Fibroblast of skin of back (primary cell): ENCODE measurements around the gene FBXW9.
"Not testable (repeated sequence)": the region's sequence is repeated elsewhere in the genome, so short reads cannot be mapped to it uniquely, and the experiment has no call there.

Experiments
- DNase-seq: peaks from one replicate; pipeline ENCODE4 v3.0.0-alpha.2; 2013

FBXW9 gene

GRCh38 chr19:12680034-12680433 is 16.4 kb downstream of the FBXW9 start:
- no peak for DNase-seq

- not testable (repeated sequence) for DNase-seq
Measured at GRCh38 chr19:12678039-12678438, 18.4 kb downstream of the FBXW9 start.

GRCh38 chr19:12676928-12677327 is 19.5 kb downstream of the FBXW9 start:
- no peak for DNase-seq

- DNase-seq, result peak; percentile 73
Measured at GRCh38 chr19:12676384-12676792, 20.0 kb downstream of the FBXW9 start.

GRCh38 chr19:12675940-12676339 is 20.5 kb downstream of the FBXW9 start:
- no peak for DNase-seq

- DNase-seq, result no peak
Measured at GRCh38 chr19:12675399-12675798, 21.0 kb downstream of the FBXW9 start.

- no peak for DNase-seq
Measured at GRCh38 chr19:12672744-12673143, 23.7 kb downstream of the FBXW9 start.

- DNase-seq, result no peak
Measured at GRCh38 chr19:12670159-12670928, 26.1 kb downstream of the FBXW9 start.

- peak; percentile 80 for DNase-seq
Measured at GRCh38 chr19:12669270-12670158, 26.9 kb downstream of the FBXW9 start.

GRCh38 chr19:12668932-12669269 is 27.5 kb downstream of the FBXW9 start:
- peak; percentile 38 for DNase-seq

GRCh38 chr19:12668346-12668745 is 28.1 kb downstream of the FBXW9 start:
- no peak for DNase-seq

- DNase-seq, result no peak
Measured at GRCh38 chr19:12667731-12668302, 28.6 kb downstream of the FBXW9 start.

GRCh38 chr19:12666265-12667048 is 30.0 kb downstream of the FBXW9 start, which contains the start of the genes MAN2B1 and WDR83:
TSS of gene MAN2B1 (minus strand) at chr19:12666742. CDS start at chr19:12666701, 41 bp downstream.
TSS of gene WDR83 (plus strand) at chr19:12666807. CDS start at chr19:12669791, 2,984 bp downstream.
- peak; percentile 69 for DNase-seq

- peak; percentile 9 for DNase-seq
Measured at GRCh38 chr19:12665671-12666264, 30.7 kb downstream of the FBXW9 start.

GRCh38 chr19:12665281-12665573 is 31.2 kb downstream of the FBXW9 start:
- no peak for DNase-seq

- DNase-seq, result peak; percentile 10
Measured at GRCh38 chr19:12664406-12665280, 31.8 kb downstream of the FBXW9 start.

GRCh38 chr19:12660980-12661379 is 35.5 kb downstream of the FBXW9 start:
- no peak for DNase-seq

- DNase-seq, result no peak
Measured at GRCh38 chr19:12657966-12658365, 38.5 kb downstream of the FBXW9 start.

GRCh38 chr19:12656899-12657571 is 39.4 kb downstream of the FBXW9 start:
- no peak for DNase-seq

GRCh38 chr19:12655546-12655945 is 40.9 kb downstream of the FBXW9 start:
- no peak for DNase-seq

GRCh38 chr19:12652219-12652618 is 44.2 kb downstream of the FBXW9 start:
- DNase-seq, result no peak
